BJ (cell line): ENCODE results near the gene DNAJC6. TPM values are rescaled to one million over a fixed set of nuclear protein-coding genes. Genes with fewer than 3 reads are reported as not detected.

Experiments used
- CTCF ChIA-PET: fragments of 350-600 bp; formaldehyde crosslinking; extraction: SDS; loops from one replicate; lab custom pipeline; 2021; ENCODE audit warnings: antibody characterized with exemption, inconsistent platforms; lab: Yijun Ruan, JAX
- POLR2A ChIA-PET: fragments of 300-600 bp; sonication (Branson Sonifier 250); formaldehyde crosslinking; extraction: SDS; loops from one replicate; lab custom pipeline; 2021; ENCODE audit warnings: antibody characterized with exemption; lab: Charles Lee
- DNase-seq: peaks from one replicate; pipeline ENCODE4 v3.0.0-alpha.2; 2011; ENCODE audit warnings: low read depth
- H3K27me3 ChIP-seq: 2 replicates; pipeline ENCODE4 v1.6.0; 2011; ENCODE audit warnings: low read length; ENCODE audit not compliant: control insufficient read depth, insufficient read depth
- H3K36me3 ChIP-seq: 2 replicates; pipeline ENCODE4 v1.5.1; 2011; ENCODE audit warnings: low read length; ENCODE audit not compliant: control insufficient read depth, insufficient read depth
- H3K4me3 ChIP-seq: 2 replicates; pipeline ENCODE4 v1.5.1; 2011; ENCODE audit warnings: low read depth, mild to moderate bottlenecking, control low read depth, low read length
- CTCF ChIP-seq: IDR thresholded peaks from 2 replicates; pipeline ENCODE4 v1.5.1; 2011; ENCODE audit warnings: low read depth, mild to moderate bottlenecking, control low read depth, inconsistent platforms, low read length, moderate library complexity; ENCODE audit not compliant: insufficient read depth
- polyA plus RNA-seq: library from polyadenylated mRNA; depleted of rRNA; stranded (reverse); fragments of >200 nt; gene quantifications from 2 replicates; pipeline ENCODE4 v1.2.3, GENCODE V29; 2011

The DNAJC6 gene
- polyA plus RNA-seq, 1 experiment: 10.5 TPM

GRCh38 chr1:65407877-65408276 is 98.5 kb downstream of the DNAJC6 start:
- no peaks in the 10 kb centered on the region for H3K27me3 ChIP-seq
- CTCF ChIA-PET: no interaction called here

GRCh38 chr1:65409314-65409713 is 100.0 kb downstream of the DNAJC6 start:
- Histone ChIP-seq H3K36me3 (no peaks in the 10 kb centered on the region; the same call in 1 of the 2 replicates), H3K4me3 (no peak overlapping the region), H3K27me3 (no peaks in the 10 kb centered on the region)
- ChIA-PET CTCF (interaction anchor here (0.9 kb wide), 1 partner anchor 15 kb away, joined by 3 read pairs; no protein-coding TSS in a partner anchor), POLR2A (interaction anchor here (0.6 kb wide), 1 partner anchor 11 kb away, joined by 3 read pairs; the partner anchor contains the start of genes LEPR and LEPROT)
- no peak for TF ChIP-seq CTCF
- no peak for DNase-seq

More at GRCh38 chr1:65407877-65408276, 98.5 kb downstream of the DNAJC6 start:
- POLR2A ChIA-PET: no interaction called here
- TF ChIP-seq CTCF: no peak
- DNase-seq: no peak
- H3K4me3 ChIP-seq: no peak overlapping the region
- H3K36me3 ChIP-seq: no peaks in the 10 kb centered on the region; the same call in 1 of the 2 replicates

- no peak for DNase-seq
- Histone ChIP-seq H3K27me3 (no peaks in the 10 kb centered on the region), H3K4me3 (no peak overlapping the region), H3K36me3 (no peaks in the 10 kb centered on the region; the same call in 1 of the 2 replicates)
- ChIA-PET POLR2A (interaction anchor here (0.6 kb wide), 1 partner anchor 10 kb away, joined by 3 read pairs; the partner anchor contains the start of genes LEPR and LEPROT), CTCF (interaction anchor here (0.9 to 1.4 kb wide), 2 partner anchors 10 to 16 kb away, joined by 3 to 4 read pairs; partner anchors contain the start of genes LEPR and LEPROT)
- no peak for TF ChIP-seq CTCF
Observed at GRCh38 chr1:65409816-65410326, 100.5 kb downstream of the DNAJC6 start.

GRCh38 chr1:65412256-65412983 is 103.1 kb downstream of the DNAJC6 start:
- no peaks in the 10 kb centered on the region; the same call in 1 of the 2 replicates for H3K36me3 ChIP-seq
- ChIA-PET POLR2A (no interaction called here), CTCF (interaction anchor here (1.3 kb wide), 1 partner anchor 19 kb away, joined by 4 read pairs; no protein-coding TSS in a partner anchor)
- no peak for DNase-seq
- no peak for TF ChIP-seq CTCF
- no peak overlapping the region for H3K4me3 ChIP-seq
- H3K27me3 ChIP-seq: no peaks in the 10 kb centered on the region

GRCh38 chr1:65412984-65413375 is 103.6 kb downstream of the DNAJC6 start:
- POLR2A ChIA-PET: no interaction called here
- no peaks in the 10 kb centered on the region; the same call in 1 of the 2 replicates for H3K36me3 ChIP-seq
- DNase-seq: peak; percentile 75
- CTCF ChIA-PET: interaction anchor here (1.3 kb wide), 1 partner anchor 19 kb away, joined by 4 read pairs; no protein-coding TSS in a partner anchor
- no peaks in the 10 kb centered on the region for H3K27me3 ChIP-seq
- TF ChIP-seq CTCF: no peak
- no peak overlapping the region for H3K4me3 ChIP-seq
